ENCODE results near the gene KRT15.
"Not testable (repeated sequence)": the region's sequence is repeated elsewhere in the genome, so short reads cannot be mapped to it uniquely, and the experiment has no call there.

The KRT15 gene

GRCh38 chr17:41542786-41543185 lies 24.1 kb upstream of the KRT15 start:
- DNase-seq: not testable (repeated sequence)

- DNase-seq: no peak
Measured at GRCh38 chr17:41542357-41542756, 23.7 kb upstream of the KRT15 start.

DNA sequence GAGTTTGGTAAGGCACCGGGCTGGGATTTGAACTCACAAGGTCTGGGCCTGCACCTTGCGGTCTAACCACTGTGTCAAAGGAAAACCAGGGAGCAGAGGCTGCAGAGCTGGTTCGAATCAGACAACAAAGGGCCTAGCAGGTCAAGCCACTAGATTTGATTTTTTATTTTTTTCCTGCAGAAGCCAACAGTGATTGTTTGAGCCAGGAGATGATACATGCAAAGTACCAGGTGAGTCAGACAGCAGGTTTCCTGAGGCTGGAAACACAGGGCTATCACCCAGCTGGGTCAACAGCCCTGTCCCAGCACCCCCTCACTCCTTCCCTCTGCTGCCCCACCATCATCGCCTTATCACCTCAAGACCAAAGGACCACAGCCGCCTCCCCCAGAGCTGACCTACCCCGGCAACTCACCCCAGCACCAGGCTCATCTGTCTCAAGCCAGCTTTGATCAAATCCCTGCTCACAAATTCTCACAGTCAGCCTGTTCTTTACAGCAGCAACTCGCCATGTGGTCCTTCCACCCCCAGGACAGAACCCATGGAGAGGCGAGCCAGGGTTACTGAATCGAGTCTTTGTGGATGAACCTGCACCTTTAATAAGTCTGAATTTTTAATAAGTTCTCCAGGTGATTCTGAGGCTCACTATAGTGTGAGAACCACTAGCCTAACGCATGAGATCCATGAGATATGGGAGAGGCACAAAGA lies 22.4 kb upstream of the KRT15 start:
- no peak for DNase-seq

DNA sequence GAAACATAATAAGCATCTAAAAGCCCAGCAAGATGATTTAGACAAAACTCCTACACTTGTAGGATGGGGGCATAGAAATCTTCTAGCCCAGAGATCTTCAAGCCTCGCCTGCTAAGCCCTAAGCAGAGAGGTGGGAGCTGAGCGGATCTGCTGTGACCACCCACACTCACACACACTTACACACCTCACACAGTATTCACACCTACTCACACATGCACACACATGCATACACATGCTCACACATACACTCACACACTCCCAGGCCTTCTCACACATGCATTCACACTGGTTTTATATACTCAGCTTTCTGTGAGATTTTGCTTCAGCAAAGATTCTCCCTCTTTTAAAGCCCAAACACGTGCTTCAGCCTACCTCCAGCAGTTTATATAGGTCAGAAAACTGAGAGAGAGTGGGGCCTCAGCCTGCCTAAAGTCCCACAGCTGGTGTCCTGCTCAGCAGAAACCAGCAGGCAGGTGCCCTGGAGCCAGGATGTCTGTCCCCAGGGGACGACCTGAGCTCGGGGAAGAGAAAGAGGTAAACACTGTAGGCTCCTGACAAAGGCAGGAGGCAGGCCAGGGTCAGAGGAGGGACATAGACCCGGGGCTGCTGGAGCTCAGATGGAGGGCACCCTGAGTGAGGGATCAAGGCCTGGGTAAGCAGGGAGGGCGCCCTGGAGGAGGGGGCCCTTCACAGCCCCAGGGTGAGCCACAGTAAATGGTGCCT lies 21.4 kb upstream of the KRT15 start:
- DNase-seq: no peak

DNA sequence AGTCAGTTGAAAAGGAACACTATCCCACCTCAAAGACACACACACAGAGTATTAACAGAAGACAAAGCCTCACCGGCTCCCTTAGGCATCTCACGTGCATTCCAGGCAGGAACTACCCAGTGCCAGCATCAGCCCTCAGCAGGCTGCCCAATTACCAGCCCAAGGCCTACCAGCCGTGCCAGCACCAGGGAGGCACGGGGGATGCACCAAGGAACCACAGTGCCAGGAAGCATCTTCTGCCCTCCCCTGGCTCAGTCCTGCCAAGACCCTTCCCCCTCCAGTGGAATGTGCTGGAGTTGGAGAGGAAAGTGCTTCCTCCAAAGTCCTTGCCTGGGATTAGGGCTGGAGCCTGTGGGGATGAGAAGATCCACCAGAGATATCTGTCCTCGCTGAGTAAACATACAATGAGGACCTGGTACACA lies 20.4 kb upstream of the KRT15 start:
- no peak for DNase-seq

GRCh38 chr17:41538565-41538991 lies 19.9 kb upstream of the KRT15 start:
- DNase-seq: no peak

DNA sequence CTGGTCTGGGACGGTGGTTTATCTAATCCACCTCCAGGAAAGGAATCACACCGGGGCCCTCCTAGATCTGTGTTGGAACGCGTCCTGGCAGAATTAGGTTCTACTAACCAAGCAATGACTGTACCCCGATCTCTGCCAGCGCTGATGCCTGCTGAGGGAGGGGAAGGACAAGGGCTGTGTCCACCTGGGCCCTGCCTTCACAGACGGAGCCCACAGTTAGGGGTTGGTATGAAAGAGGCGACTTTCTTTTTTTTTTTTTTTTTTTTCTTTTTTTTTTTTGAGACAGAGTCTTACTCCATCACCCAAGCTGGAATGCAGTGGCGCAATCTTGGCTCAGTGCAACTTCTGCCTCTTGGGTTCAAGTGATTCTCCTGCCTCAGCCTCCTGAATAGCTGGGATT lies 19.3 kb upstream of the KRT15 start:
- no peak for DNase-seq

GRCh38 chr17:41537614-41537954 lies 18.9 kb upstream of the KRT15 start:
- no peak for DNase-seq

DNA sequence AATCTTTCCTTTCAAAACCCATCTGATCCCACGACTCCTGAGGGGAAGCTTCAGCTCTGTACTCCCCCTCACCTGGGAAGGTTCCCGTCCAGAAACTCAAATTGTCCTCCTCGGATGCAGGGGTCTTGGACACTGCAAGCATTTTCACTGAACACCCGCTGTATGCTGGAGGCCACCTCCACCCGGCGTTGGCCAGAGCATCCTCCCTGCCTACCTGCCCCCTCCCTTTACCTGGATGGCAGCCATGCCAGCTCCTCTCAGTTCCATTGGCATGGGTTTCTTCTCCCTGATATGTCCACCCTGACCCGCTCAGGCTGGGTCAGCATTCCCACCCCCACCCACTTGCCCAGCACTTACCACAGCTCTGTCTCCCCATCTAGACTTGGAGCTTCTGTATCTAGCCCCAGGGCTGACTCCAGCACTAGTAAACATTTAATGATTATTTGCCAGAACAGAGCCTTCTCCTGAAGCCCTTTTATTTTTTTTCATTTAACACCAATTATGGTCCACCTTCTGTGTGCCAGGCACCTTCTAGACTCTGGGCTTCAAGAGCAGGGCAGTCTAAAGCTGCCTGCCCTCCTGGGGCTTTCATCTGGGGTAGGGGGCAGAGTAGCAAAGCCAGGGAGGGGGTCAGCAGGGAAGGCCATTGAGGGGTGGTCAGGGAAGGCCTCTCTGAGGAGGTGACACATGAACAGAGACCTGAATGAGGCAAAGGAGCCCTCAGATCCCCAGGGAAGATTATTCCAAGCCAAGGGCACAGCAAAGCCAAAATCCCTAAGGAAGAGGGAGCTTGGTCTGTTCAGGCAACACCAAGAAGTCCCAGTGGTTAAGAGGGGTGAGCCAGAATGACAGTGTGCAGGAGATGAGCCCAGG lies 18.3 kb upstream of the KRT15 start:
- DNase-seq: no peak

DNA sequence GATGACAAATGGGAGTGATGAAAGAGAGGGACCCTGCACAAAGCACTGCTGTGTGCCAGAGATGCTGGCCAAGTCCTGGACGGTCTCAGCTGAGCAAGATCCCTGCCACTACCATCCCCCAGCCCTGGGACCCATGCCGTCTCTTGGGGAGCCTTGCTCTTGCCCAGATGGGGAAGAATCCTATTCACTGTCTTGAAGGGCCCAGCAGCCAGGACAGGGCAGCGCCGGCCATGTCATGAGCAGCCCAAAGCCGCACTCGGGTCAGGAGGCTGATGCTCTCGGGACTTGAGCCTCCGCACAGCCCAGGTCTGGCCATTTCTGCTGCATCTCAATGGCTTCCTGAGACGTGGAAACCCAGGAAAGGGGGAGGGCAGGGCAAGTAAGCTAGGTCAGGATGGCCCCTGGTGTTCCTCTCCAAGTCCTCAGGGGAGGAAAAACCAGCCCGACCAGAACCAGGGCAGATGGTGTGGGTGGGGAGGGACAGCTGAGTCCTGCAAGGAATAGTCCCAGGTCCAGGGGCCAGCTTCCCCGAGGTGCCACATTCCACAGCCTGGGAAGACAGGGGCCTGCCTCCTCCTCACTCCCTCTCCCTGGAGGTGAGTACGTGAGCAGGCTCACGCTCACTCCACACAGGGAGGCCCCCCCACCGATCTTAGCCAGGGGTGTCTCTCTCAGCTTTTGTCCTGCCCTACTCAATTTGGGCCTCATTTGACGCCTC lies 17.2 kb upstream of the KRT15 start:
- DNase-seq: no peak

DNA sequence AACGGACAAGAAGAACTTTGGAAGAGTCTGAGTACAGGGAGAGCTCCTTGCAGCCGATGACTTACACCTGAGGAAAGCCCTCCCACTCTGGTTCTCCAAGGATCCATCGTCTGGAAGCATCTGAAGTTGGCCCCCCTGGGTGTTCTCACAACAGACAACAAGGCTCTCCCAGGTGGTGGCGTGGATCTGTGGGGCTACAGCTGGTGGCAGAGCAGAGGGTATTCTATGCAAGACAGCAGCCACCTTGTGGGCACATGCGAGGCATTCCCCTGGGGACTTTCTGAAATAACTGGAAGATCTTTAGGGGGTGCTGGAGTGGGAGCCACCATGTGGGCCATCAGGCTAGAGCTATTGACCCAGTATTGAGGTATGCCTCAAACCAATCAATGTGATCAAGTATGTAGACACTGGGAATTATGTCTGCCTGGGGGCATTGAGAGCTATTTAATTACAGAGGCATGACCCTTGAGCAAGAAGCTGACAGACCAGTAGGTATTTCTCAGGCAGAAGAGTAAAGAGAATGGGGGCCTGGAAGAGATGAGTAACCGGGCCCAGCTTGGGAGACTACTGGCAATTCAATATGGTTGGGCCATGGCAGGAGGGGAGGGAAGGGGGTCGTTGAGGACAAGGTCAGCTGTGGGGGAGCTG lies 16.3 kb upstream of the KRT15 start:
- no peak for DNase-seq

- DNase-seq: no peak
Measured at GRCh38 chr17:41533613-41534012, 14.9 kb upstream of the KRT15 start.

GRCh38 chr17:41532947-41533570 lies 14.4 kb upstream of the KRT15 start:
- DNase-seq: no peak

GRCh38 chr17:41531993-41532392 lies 13.3 kb upstream of the KRT15 start:
- no peak for DNase-seq

DNA sequence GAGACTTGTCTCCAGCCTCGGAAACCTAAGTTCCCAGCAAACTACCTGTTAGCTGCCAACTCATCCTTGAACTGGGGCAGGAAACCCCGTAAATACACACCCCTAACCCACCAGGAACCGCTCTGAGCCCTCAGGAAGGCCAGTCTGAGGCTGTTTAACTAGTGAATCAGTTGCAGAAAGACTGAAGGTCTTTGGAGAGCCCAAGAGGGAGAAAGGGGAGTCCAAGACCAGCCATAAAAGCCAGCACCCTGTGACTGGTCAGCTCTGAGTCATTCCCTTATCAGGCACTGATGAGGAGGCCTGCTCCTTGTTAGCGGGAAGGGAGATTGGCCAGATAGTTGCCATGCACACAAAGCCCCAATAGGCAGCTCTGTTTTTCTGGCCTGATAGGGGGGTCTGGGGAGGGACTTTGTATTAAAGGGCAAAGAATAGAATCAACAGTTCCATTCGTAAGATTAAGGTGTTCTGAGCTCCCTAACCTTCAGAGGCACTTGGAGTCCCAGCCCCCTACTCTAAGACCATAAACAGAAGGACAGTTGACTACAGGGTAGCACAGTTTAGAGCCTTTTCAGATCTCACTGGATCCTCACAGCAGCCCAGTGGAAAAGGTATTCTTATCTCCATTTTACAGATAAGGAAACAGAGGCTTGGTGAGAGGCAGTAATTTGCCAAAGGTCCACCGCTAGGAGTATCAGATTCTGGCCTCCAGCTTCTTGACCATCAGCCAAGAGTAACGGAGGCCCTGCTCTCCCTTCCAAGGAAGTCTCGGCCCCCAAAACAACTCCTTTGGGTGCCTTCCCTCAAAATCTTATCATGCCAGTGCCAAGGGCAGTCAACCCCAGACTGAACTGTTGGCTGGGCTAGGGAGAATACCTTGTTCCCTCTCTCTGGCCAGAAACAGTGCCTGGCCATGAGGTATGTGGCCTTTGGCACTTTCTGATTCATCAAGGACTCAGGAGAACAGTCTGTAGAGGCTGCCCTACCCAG lies 11.7 kb upstream of the KRT15 start:
- no peak for DNase-seq

GRCh38 chr17:41529491-41529915 lies 10.8 kb upstream of the KRT15 start:
- no peak for DNase-seq

DNA sequence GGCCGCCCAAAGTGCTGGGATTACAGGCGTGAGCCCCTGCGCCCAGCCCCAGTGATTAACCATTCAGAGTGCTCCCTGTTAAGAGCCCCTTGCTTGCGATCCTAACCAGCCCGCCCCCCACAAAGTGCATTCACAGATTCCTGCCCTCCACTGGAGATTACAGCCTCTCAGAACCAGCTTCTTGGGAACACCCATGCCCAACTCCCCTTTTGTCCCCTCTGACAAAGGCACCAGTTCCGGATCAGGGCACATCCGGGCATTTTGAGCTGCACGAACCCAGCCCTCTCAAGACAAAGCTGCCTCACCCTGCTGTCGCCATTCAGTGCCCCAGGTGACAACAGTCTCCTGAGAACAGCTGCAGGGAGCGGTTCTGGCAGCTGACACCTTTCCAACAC lies 10.3 kb upstream of the KRT15 start:
- no peak for DNase-seq

DNA sequence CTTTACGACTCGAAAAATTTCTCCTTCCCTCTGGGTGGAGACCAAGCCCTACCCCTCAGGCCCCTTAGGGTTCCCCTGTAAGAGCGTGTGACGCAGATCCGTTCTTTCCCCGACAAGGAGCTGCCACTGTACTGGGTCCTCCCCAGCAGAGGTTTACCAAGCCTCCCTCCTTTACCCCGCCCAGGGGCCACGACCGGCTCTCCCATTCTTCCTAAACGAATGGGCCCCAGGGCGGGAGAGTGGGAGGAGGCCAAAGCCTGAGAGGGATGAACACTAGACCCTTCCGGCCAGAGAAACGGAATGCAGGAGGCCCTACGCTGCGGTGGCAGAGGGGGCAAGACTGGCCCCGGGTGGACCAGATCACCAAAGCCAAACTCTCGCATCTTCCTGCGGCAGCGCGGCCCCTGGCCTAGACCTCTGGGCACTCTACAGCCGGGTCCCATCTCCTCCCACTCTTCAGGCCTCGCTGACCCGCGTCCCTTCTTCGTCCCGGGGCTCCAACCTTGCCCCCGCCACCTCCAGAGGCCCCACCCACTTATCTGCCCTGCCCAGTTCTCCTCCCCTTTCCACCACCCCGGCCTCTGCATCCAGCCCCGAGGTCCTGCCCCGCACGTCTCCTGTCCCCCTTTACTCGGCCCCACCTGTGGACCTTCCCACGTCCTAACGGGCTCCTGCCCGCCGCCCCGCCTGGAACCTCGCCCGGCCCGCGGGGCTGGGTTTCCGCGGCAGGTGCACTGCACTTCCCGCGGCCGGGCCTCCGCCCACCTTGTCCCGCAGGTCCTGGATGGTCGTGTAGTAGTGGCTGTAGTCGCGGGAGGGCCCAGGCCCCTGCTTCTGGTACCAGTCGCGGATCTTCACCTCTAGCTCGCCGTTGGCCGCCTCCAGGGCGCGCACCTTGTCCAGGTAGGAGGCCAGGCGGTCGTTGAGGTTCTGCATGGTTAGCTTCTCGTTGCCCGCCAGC lies 8.7 kb upstream of the KRT15 start:
- DNase-seq: no peak

DNA sequence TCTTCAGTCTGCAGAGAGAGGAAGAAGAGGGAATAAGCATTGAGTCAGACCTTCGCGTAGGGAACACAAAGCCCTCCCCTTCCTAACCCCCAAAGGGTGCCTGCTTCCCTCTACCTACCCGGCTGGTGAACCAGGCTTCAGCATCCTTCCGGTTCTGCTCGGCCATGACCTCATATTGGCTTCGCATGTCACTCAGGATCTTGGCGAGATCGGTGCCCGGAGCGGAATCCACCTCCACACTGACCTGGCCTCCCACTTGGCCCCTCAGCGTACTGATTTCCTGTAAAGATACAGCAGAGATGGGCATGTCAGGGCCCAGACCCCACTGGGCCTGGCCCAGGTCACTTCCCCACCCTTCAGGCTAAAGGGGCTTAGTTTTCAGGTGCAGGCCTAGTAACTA lies 5.6 kb upstream of the KRT15 start:
- no peak for DNase-seq

- no peak for DNase-seq
Measured at GRCh38 chr17:41523787-41524186, 5.1 kb upstream of the KRT15 start.
